ENCODE data around the gene RPUSD1. TPM values are rescaled to one million over a fixed set of nuclear protein-coding genes. Genes with fewer than 3 reads are reported as not detected.

The RPUSD1 gene
- total RNA-seq, 2 donors from 2014 or later: 8.8 to 11.4 TPM

DNA sequence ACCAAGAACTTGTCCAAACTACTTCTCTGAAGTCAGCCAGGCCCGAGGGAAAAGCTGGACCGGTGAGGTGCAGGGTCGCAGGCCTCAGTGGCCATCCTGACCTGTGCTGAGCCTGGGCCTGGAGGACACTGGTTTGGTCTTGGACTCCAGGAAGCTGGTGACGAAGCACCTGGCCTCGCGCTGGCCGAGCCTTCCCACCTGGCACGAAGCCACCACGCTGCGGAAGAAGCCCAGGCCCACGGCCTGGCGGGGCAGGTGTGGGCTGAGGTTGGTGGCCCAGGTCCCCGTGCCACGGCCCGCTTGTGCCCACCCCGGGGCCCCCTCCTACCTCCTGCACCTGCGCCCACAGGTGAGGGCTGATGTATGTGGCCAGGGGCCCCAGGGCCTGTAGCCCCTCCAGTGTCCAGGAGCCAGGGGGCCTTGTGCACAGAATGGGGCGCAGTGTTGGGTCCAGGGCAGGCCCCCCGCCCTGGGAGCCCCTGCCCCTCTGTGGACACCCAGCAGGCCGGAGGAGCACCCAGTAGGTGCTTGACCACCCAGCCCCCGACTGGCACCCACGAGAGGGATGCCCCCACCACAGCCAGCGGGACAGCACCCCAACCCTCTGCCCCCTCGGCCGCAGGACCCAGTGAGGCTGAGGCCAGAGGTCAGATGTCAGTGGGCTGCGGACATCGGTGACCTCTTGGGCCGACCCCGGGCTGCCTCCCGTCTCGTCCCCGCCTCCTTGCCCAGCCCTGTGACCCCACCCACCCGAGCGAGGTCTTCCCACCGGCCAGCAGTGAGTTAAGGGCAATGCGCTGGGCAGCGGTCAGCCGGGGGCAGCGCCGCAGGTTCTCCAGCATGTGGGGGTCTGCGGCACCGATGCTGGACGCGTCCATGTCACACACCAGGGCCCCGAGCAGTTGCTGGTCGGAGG is 13.8 kb downstream of the RPUSD1 start:
- intact Hi-C loops (cut with DNase I): no loop called here
- DNase-seq (ENCODE audit: low spot score): no peak

DNA sequence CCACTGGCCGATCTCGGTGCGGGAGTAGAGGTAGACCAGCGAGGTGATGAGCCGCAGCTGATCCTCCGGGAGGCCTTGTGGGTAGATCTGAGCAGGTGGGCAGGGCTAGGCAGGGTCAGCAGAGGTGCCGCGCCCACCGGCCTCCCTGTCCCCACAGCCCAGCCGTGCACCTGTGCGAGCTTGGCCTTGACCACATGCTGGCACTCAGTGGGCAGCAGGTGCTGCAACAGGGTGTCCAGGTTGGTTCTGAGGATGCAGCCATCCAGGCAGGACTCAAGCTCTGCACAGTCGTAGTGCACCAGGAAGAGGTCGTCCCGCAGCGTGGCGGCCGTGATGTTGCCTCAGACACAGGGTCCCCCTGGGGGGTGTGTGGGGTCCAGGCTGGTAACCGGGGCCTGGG is 15.2 kb downstream of the RPUSD1 start:
- no peak for DNase-seq (ENCODE audit: low spot score)
- intact Hi-C loops (cut with DNase I): no loop called here

DNA sequence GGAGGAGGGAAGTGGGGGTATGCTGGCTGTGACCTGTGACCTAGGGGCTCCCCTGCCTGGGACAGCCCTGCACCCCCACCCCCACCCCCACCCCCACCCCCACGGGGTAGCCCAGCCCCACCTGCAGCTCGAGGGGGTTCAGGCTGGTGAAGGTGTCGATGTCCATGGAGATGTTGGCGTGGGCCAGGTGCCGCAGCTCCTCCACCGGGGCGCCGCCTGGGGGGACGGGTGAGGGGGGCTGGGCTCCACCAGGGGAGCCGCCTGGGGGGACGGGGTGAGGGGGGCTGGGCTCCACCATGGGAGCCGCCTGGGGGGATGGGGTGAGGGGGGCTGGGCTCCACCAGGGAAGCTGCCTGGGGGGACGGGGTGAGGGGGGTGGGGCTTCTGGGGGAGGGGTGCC is 17.8 kb downstream of the RPUSD1 start:
- intact Hi-C loops (cut with DNase I): no loop called here
- DNase-seq (ENCODE audit: low spot score): no peak

DNA sequence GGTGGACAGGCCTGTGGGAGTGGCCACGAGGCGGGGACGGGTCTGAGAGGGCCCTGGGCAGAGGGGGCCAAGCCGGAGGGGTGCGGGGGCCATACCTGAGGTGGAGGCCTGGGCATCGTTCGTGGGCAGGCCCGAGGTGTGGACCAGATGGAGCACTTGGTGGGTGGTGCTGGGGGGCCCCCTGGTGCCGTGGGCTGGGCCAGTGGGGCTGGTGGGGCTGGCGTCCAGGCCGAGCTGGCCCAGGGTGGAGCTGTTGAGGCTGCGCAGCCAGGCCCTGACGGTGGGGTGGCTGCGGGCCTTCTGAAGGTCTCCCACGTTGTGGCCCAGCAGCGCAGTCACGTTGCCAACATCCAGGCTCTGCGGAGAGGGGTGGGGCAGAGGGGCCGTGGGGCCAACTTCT is 18.2 kb downstream of the RPUSD1 start:
- intact Hi-C loops (cut with DNase I): no loop called here
- no peak for DNase-seq (ENCODE audit: low spot score)

DNA sequence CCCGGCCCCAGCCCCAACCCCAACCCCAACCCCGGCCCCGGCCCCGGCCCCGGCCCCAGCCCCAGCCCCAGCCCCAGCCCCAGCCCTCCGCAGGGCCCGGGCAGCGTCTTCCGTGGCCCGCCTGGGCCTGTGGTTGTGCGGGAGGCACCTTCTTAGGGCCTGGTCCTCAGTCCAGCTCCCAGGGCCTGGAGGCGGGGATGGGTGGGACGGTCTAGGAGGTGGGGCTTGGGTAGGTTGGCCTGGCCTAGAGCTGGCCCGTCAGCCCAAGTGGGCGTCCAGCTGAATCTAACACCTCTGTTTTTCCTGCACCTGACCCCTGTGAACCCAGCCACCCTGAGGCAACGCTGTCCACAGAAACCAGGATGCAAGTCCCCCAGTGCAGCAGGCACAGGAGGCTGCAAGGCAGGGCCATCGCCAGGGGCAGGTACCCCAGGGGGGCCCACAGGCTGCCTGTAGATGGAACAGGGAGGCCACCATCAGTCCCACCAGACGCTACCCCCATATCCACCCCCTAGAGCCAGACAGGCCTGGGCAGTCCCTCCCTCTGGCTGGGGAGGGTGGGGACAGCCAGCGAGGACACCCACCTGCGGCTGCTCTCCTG is 18.9 kb downstream of the RPUSD1 start:
- intact Hi-C loops (cut with DNase I): no loop called here
- no peak for DNase-seq (ENCODE audit: low spot score)

DNA sequence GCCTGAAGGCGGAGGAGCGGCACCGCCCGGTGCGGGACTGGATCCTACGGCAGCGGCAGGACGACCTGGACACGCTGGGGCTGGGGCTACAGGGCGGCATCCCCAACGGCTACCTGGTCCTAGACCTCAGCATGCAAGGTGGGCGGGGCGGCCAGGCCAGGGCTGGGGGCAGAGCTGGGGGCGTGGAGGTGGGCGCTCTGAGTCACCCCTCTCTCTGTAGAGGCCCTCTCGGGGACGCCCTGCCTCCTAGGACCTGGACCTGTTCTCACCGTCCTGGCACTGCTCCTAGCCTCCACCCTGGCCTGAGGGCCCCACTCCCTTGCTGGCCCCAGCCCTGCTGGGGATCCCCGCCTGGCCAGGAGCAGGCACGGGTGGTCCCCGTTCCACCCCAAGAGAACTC is 19.8 kb downstream of the RPUSD1 start:
- intact Hi-C loops (cut with DNase I): no loop called here
- DNase-seq (ENCODE audit: low spot score): no peak

DNA sequence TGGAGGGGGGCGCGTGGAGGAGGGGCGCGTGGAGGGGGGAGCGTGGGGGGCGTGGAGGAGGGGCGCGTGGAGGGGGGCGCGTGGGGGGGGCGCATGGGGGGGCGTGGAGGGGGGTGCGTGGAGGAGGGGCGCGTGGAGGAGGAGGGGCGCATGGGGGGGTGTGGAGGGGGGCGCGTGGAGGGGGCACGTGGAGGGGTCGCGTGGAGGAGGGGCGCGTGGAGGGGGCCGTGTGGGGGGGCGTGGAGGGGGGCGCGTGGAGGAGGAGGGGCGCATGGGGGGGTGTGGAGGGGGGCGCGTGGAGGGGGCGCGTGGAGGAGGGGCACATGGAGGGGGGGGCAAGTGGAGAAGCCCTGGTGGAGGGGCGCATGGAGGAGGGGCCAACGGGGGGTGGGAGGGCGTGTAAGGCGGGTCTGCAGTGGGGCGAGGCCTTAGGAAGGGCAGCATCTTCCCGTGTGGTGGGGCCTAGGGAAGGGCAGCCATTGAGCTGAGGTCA is 20.4 kb downstream of the RPUSD1 start:
- intact Hi-C loops (cut with DNase I): no loop called here
- DNase-seq (ENCODE audit: low spot score): no peak

DNA sequence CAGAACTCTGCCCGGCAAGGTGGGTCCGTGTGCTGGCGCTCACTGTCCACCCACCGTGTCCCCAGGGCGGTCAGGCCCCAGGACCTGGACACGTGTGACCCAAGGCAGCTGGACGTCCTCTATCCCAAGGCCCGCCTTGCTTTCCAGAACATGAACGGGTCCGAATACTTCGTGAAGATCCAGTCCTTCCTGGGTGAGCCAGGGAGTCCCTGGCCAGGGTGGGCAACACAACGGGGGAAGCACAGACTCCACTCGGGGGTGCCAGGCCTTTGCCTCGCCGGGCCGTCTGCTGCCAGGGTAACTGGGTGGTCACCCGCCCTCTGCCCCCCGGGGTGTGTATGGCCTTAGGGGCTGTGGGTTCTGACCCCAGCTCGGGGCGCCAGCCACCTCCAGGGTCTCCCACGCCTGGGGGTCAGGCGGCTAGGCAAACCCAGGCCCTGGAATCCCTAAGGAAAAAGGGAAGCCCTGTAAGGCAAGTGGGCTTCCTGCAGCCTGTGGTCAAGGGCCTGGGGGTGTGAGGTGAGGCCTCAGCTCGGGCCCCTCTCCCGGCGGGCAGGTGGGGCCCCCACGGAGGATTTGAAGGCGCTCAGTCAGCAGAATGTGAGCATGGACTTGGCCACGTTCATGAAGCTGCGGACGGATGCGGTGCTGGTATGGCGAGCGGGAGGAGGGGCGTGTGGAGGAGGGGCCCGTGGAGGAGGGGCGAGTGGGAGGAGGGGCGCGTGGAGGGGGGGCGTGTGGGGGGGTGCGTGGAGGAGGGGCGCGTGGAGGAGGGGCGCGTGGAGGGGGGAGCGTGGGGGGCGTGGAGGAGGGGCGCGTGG is 21.2 kb downstream of the RPUSD1 start:
- DNase-seq (ENCODE audit: low spot score): no peak
- intact Hi-C loops (cut with DNase I): no loop called here

DNA sequence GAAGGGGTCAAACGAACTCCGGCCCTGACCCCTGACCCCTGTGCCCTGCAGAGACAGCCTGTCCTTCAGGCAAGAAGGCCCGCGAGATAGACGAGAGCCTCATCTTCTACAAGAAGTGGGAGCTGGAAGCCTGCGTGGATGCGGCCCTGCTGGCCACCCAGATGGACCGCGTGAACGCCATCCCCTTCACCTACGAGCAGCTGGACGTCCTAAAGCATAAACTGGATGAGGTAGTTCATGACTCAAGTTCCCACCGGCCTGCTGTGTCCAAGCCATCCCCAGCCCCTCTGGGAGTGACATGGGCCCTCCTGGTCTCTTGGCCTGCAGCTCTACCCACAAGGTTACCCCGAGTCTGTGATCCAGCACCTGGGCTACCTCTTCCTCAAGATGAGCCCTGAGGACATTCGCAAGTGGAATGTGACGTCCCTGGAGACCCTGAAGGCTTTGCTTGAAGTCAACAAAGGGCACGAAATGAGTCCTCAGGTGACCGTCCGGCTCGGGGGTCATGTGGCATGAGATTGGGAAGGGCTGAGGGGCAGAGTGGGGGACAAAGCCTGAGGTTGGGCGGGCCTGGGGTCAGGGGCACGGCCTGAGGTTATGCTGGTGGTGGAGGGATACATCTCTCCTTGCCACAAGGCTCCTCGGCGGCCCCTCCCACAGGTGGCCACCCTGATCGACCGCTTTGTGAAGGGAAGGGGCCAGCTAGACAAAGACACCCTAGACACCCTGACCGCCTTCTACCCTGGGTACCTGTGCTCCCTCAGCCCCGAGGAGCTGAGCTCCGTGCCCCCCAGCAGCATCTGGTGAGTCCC is 22.0 kb downstream of the RPUSD1 start:
- DNase-seq (ENCODE audit: low spot score): no peak

DNA sequence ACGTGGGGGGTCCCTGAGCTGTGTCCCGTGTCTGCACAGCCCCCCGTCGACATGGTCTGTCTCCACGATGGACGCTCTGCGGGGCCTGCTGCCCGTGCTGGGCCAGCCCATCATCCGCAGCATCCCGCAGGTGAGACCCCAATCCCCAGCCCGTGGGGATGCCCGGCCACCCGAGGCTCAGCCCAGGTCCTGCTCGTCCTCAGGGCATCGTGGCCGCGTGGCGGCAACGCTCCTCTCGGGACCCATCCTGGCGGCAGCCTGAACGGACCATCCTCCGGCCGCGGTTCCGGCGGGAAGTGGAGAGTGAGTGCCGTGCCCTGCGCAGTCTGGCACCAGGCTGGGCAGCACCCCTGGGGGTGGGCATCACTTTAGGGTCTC is 22.7 kb downstream of the RPUSD1 start:
- no peak for DNase-seq (ENCODE audit: low spot score)
- intact Hi-C loops (cut with DNase I): no loop called here

More for the DNA sequence above, 22.0 kb downstream of the RPUSD1 start:
- intact Hi-C loops (cut with DNase I): no loop called here

DNA sequence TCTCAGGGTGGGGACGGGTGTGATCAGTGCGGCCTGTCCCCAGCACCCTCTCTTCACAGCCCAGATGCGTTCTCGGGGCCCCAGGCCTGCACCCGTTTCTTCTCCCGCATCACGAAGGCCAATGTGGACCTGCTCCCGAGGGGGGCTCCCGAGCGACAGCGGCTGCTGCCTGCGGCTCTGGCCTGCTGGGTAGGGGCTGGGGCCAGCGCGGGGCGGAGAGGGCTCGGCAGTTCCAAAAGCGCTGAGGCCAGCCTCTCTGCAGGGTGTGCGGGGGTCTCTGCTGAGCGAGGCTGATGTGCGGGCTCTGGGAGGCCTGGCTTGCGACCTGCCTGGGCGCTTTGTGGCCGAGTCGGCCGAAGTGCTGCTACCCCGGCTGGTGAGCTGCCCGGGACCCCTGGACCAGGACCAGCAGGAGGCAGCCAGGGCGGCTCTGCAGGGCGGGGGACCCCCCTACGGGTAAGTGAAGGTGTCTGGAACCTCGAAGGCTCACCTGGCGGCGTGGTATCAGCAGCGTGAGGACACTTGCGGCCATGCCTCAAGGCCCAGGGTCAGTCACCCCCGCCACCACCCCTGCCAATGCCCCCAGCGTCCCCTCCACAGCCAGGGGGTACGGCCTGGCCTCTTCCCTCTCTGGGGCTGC is 23.2 kb downstream of the RPUSD1 start:
- DNase-seq (ENCODE audit: low spot score): no peak
- intact Hi-C loops (cut with DNase I): loop anchor here in 1 of 2 donors (1.0 to 5.0 kb wide), 2 partner anchors 454 to 1567 kb away; no protein-coding TSS in a partner anchor

DNA sequence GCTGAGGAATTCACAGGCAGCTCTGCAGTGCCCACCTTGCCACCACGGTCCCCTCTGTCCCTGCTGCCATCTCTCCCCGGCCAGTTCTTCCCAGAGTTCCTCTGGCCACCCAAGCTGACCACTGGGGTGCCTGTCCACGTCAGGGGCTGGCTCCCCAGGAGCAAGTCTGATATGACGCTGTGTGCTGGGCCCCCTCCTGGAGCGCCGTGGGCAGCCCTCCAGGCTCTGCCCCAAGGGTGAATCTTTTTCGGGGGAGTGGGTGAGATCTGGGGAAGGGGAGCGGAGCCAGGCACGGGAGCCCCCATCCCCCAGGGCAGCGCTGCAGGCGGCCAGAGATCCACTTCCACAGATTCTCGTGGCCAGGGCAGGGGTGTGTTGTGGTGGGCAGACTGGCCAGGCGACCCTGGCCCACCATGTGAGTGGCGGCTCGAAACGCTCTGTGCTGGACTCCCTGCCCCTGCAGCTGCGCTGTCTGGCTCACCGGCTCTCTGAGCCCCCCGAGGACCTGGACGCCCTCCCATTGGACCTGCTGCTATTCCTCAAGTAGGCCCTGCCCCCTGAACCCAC is 23.9 kb downstream of the RPUSD1 start:
- intact Hi-C loops (cut with DNase I): loop anchor here in 1 of 2 donors (1.0 to 5.0 kb wide), 2 partner anchors 455 to 1568 kb away; no protein-coding TSS in a partner anchor
- DNase-seq (ENCODE audit: low spot score): no peak

DNA sequence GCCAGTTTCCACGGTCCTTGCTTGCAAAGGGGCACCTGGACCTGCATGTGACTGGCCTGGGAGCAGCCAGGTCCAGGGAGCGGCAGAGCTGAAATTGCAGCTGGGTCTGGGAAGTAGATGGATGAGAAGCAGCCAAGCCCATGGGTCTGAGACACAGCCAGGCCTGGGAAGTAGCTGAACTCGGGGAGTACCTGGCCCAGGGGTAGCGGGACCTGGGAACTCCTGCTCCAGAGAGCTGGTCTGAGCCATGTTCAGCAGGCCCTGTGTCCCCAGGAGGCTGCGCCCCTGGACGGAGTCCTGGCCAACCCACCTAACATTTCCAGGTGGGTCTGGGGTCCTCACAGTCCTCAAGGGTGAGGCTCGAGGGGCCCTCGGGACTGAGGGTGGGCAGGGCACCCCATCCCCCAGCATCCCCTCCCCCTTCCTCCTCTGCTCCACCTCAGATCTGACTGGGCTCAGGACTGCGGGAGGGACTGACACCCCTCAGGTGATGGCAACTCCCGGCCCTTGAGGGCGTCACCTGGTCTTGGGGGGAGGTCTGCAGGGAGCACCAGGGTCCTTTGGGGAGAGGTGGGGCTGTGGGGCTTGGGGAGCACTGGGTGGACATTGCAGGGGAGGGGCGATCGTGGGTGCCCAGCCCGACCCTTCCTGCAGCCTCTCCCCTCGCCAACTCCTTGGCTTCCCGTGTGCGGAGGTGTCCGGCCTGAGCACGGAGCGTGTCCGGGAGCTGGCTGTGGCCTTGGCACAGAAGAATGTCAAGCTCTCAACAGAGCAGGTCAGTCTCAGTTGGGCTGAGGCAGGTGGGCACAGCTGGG is 24.6 kb downstream of the RPUSD1 start:
- intact Hi-C loops (cut with DNase I): loop anchor here in 1 of 2 donors (1.0 to 5.0 kb wide), 2 partner anchors 456 to 1569 kb away; no protein-coding TSS in a partner anchor

DNA sequence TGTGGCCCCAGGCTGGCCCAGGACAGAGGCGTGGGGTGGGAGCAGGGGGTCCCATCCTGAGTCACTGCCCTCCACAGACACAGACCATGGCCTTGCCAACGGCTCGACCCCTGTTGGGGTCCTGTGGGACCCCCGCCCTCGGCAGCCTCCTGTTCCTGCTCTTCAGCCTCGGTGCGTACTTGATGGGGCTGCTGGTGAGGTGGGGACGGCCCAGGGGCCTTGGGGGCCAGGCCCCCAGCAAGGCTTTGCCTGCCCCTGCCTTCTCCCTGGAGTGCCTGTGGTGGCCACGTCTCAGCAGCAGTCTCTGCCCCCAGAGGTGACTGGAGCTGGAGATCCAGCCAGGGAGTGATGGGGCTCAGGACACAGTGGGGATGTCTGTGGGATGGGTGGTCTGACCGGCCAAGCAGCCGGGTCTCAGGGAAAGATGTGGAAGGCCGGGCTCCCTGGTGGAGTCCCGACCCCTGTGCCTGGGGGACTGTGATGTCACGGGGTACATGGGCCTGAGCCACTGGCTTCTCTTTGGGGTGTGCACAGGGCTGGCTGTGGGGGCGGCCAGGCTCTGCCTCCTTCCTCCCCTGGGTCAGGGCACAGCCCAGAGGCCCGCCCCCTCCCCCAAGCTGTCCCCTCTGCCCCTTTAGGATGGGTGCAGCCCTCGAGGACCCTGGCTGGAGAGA is 25.4 kb downstream of the RPUSD1 start:
- no peak for DNase-seq (ENCODE audit: low spot score)
- intact Hi-C loops (cut with DNase I): loop anchor here in 1 of 2 donors (5.0 kb wide), 1 partner anchor 1570 kb away; no protein-coding TSS in a partner anchor

More for the DNA sequence above, 24.6 kb downstream of the RPUSD1 start:
- DNase-seq (ENCODE audit: low spot score): no peak

DNA sequence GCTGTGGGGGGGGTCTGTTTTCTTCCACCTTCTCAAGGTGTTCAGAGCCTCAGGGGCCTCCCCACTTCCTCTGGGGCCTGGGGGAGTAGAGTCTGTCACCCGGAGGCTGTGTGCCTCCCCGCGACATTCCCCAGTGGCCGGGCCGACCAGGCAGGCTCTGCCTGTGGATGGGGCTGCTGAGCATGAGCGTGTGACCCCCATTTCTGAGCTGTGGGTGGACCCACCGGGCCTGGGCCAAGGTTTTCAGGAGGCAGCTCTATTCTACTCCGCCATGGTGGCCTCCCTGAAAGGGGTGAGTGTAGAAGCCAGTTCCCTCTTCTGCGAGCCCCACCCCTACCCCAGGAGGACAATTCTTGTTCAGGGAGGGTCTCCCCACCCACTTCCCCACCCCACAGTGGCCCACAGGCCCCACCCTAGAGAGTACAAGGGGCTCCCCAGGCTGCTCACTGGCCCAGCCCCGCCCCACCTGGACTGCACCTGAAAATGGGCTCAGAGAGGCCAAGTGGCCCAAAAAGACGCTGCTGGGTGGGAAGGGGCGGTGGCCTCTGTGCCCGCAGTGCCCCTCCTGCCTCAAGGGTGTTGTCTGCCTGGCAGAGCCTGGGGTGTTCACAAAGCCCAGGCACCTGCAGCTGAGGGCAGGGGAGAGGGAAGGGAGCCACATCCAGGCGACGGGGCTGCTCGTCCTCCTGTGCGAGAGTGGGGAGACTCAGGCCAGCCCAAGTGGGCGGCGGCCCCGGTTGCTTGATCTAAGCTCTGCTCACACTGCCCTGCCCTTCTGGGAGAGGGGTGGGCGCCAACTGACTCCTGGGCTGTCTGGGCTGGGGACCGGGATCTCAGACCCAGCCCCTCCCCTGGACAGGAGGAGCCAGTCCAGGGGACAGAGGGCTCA is 26.3 kb downstream of the RPUSD1 start:
- DNase-seq (ENCODE audit: low spot score): no peak
- intact Hi-C loops (cut with DNase I): loop anchor here in 1 of 2 donors (5.0 kb wide), 1 partner anchor 1570 kb away; no protein-coding TSS in a partner anchor
